ENCODE results near the gene ADGRB3.

Gene ADGRB3

GRCh38 chr6:68826501-68826900, 191.4 kb downstream of the ADGRB3 start:
- DNase-seq (ENCODE audit: low read depth): no peak
- no peak overlapping the region for H3K4me3 ChIP-seq (ENCODE audit: low read depth, low read length)
- TF ChIP-seq, protein P1, sequence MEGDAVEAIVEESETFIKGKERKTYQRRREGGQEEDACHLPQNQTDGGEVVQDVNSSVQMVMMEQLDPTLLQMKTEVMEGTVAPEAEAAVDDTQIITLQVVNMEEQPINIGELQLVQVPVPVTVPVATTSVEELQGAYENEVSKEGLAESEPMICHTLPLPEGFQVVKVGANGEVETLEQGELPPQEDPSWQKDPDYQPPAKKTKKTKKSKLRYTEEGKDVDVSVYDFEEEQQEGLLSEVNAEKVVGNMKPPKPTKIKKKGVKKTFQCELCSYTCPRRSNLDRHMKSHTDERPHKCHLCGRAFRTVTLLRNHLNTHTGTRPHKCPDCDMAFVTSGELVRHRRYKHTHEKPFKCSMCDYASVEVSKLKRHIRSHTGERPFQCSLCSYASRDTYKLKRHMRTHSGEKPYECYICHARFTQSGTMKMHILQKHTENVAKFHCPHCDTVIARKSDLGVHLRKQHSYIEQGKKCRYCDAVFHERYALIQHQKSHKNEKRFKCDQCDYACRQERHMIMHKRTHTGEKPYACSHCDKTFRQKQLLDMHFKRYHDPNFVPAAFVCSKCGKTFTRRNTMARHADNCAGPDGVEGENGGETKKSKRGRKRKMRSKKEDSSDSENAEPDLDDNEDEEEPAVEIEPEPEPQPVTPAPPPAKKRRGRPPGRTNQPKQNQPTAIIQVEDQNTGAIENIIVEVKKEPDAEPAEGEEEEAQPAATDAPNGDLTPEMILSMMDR (IDR thresholded peaks at IDR 0.05; ENCODE audit: low read depth, low read length, missing control alignments): no peak

GRCh38 chr6:68834551-68834950, 199.5 kb downstream of the ADGRB3 start:
- TF ChIP-seq, protein P1 (IDR thresholded peaks at IDR 0.05; ENCODE audit: low read depth, low read length, missing control alignments): no peak
- no peak overlapping the region for H3K4me3 ChIP-seq (ENCODE audit: low read depth, low read length)
- no peak for DNase-seq (ENCODE audit: low read depth)

DNA sequence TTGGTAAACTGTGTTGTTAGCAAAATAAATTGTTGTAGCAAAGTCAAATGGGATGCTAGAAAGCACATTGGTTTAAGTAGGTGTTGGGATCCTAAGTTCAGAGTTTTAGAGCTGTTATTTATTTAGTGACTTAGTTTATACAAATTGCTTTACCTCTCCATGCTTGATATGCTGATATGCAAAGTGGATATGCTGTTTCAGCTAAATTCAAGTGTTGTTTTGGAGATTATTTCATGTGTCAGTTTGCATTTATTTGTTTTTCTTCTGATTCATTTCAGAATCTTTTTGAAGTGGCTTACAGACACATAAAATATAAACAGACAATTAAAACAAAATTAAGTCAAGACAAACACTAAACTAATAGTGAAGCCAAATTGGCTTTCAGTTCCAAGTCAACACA, 203.5 kb downstream of the ADGRB3 start:
- DNase-seq (ENCODE audit: low read depth): no peak
- no peak overlapping the region for H3K4me3 ChIP-seq (ENCODE audit: low read depth, low read length)
- TF ChIP-seq, protein P1 (IDR thresholded peaks at IDR 0.05; ENCODE audit: low read depth, low read length, missing control alignments): no peak

DNA sequence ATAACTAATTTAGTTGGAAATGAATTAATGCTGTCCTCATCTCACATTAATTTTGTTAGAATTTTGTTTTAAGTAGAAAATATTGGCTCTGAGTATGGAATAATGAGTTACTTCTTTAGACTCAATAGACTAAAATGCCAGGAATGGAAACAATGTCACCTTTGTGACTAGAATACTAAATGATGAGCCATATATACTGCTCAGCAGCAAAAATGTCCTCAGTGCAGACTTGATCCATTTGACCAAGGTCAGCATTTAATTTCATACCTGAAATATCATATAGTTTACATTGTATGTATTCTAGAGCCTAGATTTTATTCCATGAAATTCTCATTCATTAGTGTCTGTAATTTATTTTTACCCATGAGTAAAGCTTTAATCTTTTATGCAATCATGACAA, 217.7 kb downstream of the ADGRB3 start:
- TF ChIP-seq, protein P1 (IDR thresholded peaks at IDR 0.05; ENCODE audit: low read depth, low read length, missing control alignments): no peak
- H3K4me3 ChIP-seq (ENCODE audit: low read depth, low read length): no peak overlapping the region
- DNase-seq (ENCODE audit: low read depth): no peak

DNA sequence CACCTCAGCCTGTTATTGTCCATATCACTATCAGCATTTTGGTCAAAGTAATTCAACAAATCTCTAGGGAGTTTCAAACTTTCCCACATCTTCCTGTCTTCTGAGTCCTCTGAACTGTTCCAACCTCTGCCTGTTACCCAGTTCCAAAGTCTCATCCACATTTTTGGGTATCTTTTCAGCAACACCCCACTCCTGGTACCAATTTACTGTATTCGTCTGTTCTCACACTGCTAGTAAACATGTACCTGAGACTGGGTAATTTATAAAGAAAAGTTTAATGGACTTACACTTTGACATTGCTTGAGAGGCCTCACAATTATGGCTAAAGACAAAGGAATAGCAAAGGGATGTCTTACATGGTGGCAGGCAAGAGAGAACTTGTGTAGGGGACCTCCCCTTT, 224.2 kb downstream of the ADGRB3 start:
- TF ChIP-seq, protein P1 (IDR thresholded peaks at IDR 0.05; ENCODE audit: low read depth, low read length, missing control alignments): no peak
- no peak overlapping the region for H3K4me3 ChIP-seq (ENCODE audit: low read depth, low read length)
- no peak for DNase-seq (ENCODE audit: low read depth)

- DNase-seq (ENCODE audit: low read depth): no peak
- H3K4me3 ChIP-seq (ENCODE audit: low read depth, low read length): no peak overlapping the region
- TF ChIP-seq, protein P1 (IDR thresholded peaks at IDR 0.05; ENCODE audit: low read depth, low read length, missing control alignments): no peak
Measured at GRCh38 chr6:68868646-68869045, 233.6 kb downstream of the ADGRB3 start.

DNA sequence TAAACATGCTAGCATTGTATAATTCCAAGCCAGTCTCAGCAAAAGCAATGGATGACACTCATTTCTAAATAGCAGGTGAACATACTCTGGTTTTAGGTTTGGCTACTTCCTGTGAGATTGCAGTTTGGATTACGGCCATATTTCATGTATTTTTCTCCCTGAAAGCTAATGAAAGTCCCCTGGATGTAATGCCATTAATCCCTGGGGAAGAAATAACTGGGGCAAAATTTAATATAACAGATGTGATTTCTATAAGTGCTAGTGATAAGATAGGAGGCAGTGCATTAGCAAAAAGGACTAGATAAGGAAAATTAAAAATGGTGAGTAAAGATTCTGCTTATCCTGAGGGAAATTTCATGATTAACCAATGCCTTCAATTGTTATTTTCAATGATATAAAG, 238.2 kb downstream of the ADGRB3 start:
- TF ChIP-seq, protein P1 (IDR thresholded peaks at IDR 0.05; ENCODE audit: low read depth, low read length, missing control alignments): no peak
- no peak overlapping the region for H3K4me3 ChIP-seq (ENCODE audit: low read depth, low read length)
- no peak for DNase-seq (ENCODE audit: low read depth)

Data from GM12864 (cell line).